DND-41 (cell line): ENCODE data around the gene C2CD3.

Experiments used
- ATAC-seq: fragments of 200-7000 bp; cut with Tn5 transposase; 3 replicates; pipeline ENCODE4 v1.9.1; 2021; ENCODE audit warnings: low read depth; ENCODE audit not compliant: insufficient read depth
- DNase-seq: peaks from one replicate; pipeline ENCODE4 v3.0.0-alpha.2; 2020
- H2AFZ ChIP-seq: 2 replicates; pipeline ENCODE4 v1.6.0; 2012; ENCODE audit warnings: low read depth, low read length
- H3K27ac ChIP-seq: 2 replicates; pipeline ENCODE4 v1.5.1; 2012; ENCODE audit warnings: low read length, inconsistent platforms
- H3K27me3 ChIP-seq: fragments of 200-600 bp; sonication (generic); 2 replicates; pipeline ENCODE4 v1.6.0; 2012; ENCODE audit warnings: low read length, mild to moderate bottlenecking, inconsistent platforms; ENCODE audit not compliant: insufficient read depth, poor library complexity
- H3K36me3 ChIP-seq: 2 replicates; pipeline ENCODE4 v1.5.1; 2012; ENCODE audit warnings: low read length, inconsistent platforms; ENCODE audit not compliant: insufficient read depth
- H3K4me1 ChIP-seq: 2 replicates; pipeline ENCODE4 v1.5.1; 2012; ENCODE audit warnings: mild to moderate bottlenecking, low read length; ENCODE audit not compliant: insufficient read depth
- H3K4me2 ChIP-seq: 2 replicates; pipeline ENCODE4 v1.6.0; 2012; ENCODE audit warnings: mild to moderate bottlenecking, moderate library complexity, low read length, inconsistent platforms; ENCODE audit not compliant: insufficient read depth
- H3K4me3 ChIP-seq, 2 experiments: fragments of 200-600 bp in 1 of 2; shearing (Covaris generic) in 1 of 2; 2 replicates each; pipeline ENCODE4 v1.5.1; 2012 to 2016; ENCODE audit warnings: inconsistent platforms in 2 of 2, low read length in 2 of 2, mild to moderate bottlenecking in 2 of 2, low read depth in 1 of 2, moderate library complexity in 1 of 2
- H3K79me2 ChIP-seq: 2 replicates; pipeline ENCODE4 v1.6.0; 2012; ENCODE audit warnings: low read length, inconsistent platforms; ENCODE audit not compliant: insufficient read depth
- H3K9ac ChIP-seq: 2 replicates; pipeline ENCODE4 v1.6.0; 2012; ENCODE audit warnings: low read depth, mild to moderate bottlenecking, inconsistent platforms, low read length, moderate library complexity
- H3K9me3 ChIP-seq: 2 replicates; pipeline ENCODE4 v1.5.1; 2012; ENCODE audit warnings: low read length, moderate library complexity, mild to moderate bottlenecking, inconsistent platforms; ENCODE audit not compliant: insufficient read depth, severe bottlenecking
- H4K20me1 ChIP-seq: 2 replicates; pipeline ENCODE4 v1.6.0; 2012; ENCODE audit warnings: low read length; ENCODE audit not compliant: insufficient read depth
- EZH2 ChIP-seq: IDR thresholded peaks from 3 replicates; pipeline ENCODE4 v1.6.1; 2012; ENCODE audit warnings: borderline replicate concordance, low read depth, mild to moderate bottlenecking, moderate library complexity, low read length, inconsistent platforms; ENCODE audit not compliant: severe bottlenecking
- TF ChIP-seq, protein P1 (sequence below): IDR thresholded peaks from 2 replicates; pipeline ENCODE4 v1.5.1; 2012; ENCODE audit warnings: borderline replicate concordance, low read length, moderate library complexity, mild to moderate bottlenecking; ENCODE audit not compliant: poor library complexity, severe bottlenecking; ENCODE audit errors: extremely low read depth

Gene C2CD3

DNA sequence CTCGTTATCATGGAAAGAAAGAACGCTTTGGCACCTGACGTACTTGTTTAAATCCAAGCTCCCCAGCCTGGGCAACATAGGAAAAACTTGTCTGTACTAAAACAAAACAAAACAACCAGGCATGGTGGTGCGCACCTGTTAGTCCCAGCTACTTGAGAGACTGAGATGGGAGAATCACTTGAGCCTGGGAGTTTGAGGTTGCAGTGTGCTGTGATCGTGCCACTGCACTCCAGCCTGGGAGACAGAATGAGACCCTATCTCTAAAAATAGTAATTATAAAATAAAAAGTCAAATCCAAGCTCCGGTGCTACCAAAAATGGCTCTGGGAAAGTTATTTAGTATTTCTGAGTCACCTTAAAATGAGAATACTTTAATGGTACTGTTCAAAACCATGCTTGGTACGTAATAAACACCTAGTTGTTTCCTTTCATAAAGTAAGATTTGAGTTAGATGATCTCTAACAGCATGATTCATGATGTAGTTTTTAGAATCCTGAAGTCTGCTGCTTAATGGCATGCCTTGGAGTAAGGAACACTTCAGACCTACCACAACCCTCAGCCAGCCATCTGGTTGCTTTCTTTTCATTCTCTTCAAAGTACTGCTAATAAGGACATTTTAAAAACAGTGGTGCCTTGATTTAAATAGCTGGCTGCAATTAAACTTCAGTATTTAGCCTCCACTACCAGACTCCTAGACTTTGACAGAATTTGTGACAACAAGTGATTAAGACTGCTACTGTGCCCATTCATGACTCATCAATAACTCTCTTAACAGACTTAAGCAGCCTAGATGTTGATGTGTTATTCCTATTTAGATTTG lies 8.6 kb upstream of the C2CD3 start:
- Histone ChIP-seq H3K27me3 (no peaks in the 10 kb centered on the region), H3K4me2 (no peak overlapping the region), H2AFZ (no peak overlapping the region), H3K79me2 (peaks cover 74% of the 10 kb centered on the region), H3K9ac (no peak overlapping the region), H3K27ac (no peak overlapping the region), H3K4me3 (no peak overlapping the region), H3K4me1 (peaks cover under 1% of the 10 kb centered on the region; the same call in 1 of the 2 replicates), H4K20me1 (peaks cover 6% of the 10 kb centered on the region), H3K36me3 (0 out of 2 replicates have a peak, but pooled peaks cover 3% of the 10 kb centered on the region), H3K9me3 (no peaks in the 10 kb centered on the region)
- DNase-seq (no peak), ATAC-seq (no peak)
- TF ChIP-seq, protein P1, sequence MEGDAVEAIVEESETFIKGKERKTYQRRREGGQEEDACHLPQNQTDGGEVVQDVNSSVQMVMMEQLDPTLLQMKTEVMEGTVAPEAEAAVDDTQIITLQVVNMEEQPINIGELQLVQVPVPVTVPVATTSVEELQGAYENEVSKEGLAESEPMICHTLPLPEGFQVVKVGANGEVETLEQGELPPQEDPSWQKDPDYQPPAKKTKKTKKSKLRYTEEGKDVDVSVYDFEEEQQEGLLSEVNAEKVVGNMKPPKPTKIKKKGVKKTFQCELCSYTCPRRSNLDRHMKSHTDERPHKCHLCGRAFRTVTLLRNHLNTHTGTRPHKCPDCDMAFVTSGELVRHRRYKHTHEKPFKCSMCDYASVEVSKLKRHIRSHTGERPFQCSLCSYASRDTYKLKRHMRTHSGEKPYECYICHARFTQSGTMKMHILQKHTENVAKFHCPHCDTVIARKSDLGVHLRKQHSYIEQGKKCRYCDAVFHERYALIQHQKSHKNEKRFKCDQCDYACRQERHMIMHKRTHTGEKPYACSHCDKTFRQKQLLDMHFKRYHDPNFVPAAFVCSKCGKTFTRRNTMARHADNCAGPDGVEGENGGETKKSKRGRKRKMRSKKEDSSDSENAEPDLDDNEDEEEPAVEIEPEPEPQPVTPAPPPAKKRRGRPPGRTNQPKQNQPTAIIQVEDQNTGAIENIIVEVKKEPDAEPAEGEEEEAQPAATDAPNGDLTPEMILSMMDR: no peak
- TF ChIP-seq EZH2: no peak

DNA sequence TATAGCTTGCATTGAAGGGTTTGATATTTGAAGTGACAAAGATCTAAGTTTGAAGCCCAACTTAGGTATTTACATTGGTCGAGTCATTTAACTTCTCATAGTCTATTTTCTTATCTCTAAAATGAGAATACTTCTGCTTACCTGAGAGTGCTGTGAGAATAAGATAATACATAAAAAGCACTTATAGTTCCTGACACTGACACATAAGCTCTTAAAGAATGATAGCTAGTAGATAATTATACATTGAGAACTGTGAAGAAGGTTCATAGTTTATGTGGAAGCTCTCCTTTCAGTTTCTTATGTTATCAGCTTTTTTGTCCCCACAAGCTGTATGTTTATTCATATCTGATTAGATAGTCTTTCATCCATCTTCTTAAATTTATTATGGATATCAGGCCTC lies 5.1 kb upstream of the C2CD3 start:
- H3K36me3 ChIP-seq: peaks cover 3% of the 10 kb centered on the region; the same call in 1 of the 2 replicates
- peaks cover 82% of the 10 kb centered on the region for H3K79me2 ChIP-seq
- DNase-seq (no peak), ATAC-seq (no peak)
- H3K27ac ChIP-seq: no peak overlapping the region
- H3K4me2 ChIP-seq: no peak overlapping the region
- H3K4me1 ChIP-seq: peaks cover 25% of the 10 kb centered on the region
- H4K20me1 ChIP-seq: peaks cover 3% of the 10 kb centered on the region; the same call in 1 of the 2 replicates
- no peak overlapping the region for H2AFZ ChIP-seq
- no peak overlapping the region for H3K9ac ChIP-seq
- no peaks in the 10 kb centered on the region for H3K9me3 ChIP-seq
- no peaks in the 10 kb centered on the region for H3K27me3 ChIP-seq
- no peak overlapping the region for H3K4me3 ChIP-seq
- TF ChIP-seq, protein P1: no peak
- no peak for TF ChIP-seq EZH2

DNA sequence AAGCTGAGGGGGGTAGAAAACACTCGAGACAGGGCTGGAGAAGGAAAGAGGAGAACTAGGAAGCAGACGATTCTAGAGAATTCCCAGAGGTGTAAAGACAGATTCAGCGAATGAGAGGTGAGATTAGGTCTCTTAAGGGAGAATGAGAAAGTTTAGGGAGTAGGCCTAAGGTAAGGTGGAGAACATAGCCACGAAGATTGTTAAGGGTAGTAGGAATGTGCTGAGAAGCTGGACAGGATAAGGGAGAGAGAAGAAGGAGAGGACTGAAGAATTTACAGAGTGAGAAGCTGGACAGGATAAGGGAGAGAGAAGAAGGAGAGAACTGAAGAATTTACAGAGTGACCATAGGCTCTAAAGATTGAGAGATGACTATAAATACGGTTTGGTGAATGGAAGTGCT lies 1.2 kb upstream of the C2CD3 start:
- H3K4me3 ChIP-seq: peak overlapping the region; percentile 46 to 76
- peaks cover 18% of the 10 kb centered on the region for H3K36me3 ChIP-seq
- H4K20me1 ChIP-seq: no peaks in the 10 kb centered on the region
- TF ChIP-seq, protein P1: no peak
- TF ChIP-seq EZH2: no peak
- H3K27ac ChIP-seq: peak overlapping the region; percentile 72
- peaks cover 51% of the 10 kb centered on the region for H3K4me1 ChIP-seq
- no peaks in the 10 kb centered on the region for H3K9me3 ChIP-seq
- DNase-seq (no peak), ATAC-seq (no peak)
- no peaks in the 10 kb centered on the region for H3K27me3 ChIP-seq
- H2AFZ ChIP-seq: peak overlapping the region; percentile 85
- peaks cover 84% of the 10 kb centered on the region for H3K79me2 ChIP-seq
- peak overlapping the region; percentile 80 for H3K4me2 ChIP-seq
- H3K9ac ChIP-seq: peak overlapping the region; percentile 66
